ENCODE results near the gene ERICH6.

- TF ChIP-seq CTCF (IDR thresholded peaks at IDR 0.05), result peak; percentile 81 to 90 (median 88)
- TF ChIP-seq POLR2A (IDR thresholded peaks at IDR 0.05), result no peak
- no peak for TF ChIP-seq POLR2AphosphoS5 (IDR thresholded peaks at IDR 0.05)
These were observed 17.8 kb upstream of the ERICH6 start for GRCh38 chr3:150721285-150722130.

Measured in breast epithelium (tissue), 3 donors.